Upper lobe of left lung (tissue), 6 donors: Measurements from ENCODE around the gene CDC14A. TPM values are rescaled to one million over a fixed set of nuclear protein-coding genes. Genes with fewer than 3 reads are reported as not detected.

Experiments
- ATAC-seq, 2 donors: fragments of 200-7000 bp; cut with Tn5 transposase; one replicate each; pipeline ENCODE4 v1.9.1; 2022; ENCODE audit warnings: mild to moderate bottlenecking in 2 of 2, moderate library complexity in 2 of 2; ENCODE audit not compliant: low FRiP score in 2 of 2
- DNase-seq, 2 donors: peaks; one replicate each; pipeline ENCODE4 v3.0.0-alpha.2; 2019 to 2020
- H3K27ac ChIP-seq, 4 donors: fragments of 200-600 bp; sonication (generic); one replicate each; pipeline ENCODE4 v1.5.1; 2016 to 2019
- H3K27me3 ChIP-seq, 4 donors: fragments of 200-600 bp; sonication (generic); one replicate each; pipeline ENCODE4 v1.5.1; 2017 to 2019
- H3K36me3 ChIP-seq, 4 donors: fragments of 200-600 bp; sonication (generic); one replicate each; pipeline ENCODE4 v1.5.1; 2016 to 2019
- H3K4me1 ChIP-seq, 4 donors: fragments of 200-600 bp; sonication (generic); one replicate each; pipeline ENCODE4 v1.5.1; 2018 to 2019
- H3K4me3 ChIP-seq, 4 donors: fragments of 200-600 bp; sonication (generic); one replicate each; pipeline ENCODE4 v1.5.1; 2017 to 2019; ENCODE audit warnings: mild to moderate bottlenecking in 2 of 4, moderate library complexity in 1 of 4
- H3K9me3 ChIP-seq, 4 donors: fragments of 200-600 bp; sonication (generic); one replicate each; pipeline ENCODE4 v1.5.1; 2018 to 2019
- EP300 ChIP-seq, 4 donors: sonication (generic); formaldehyde crosslinking; IDR thresholded peaks; one replicate each; pipeline ENCODE4 v1.5.1; 2017; ENCODE audit warnings: antibody characterized with exemption in 4 of 4, control low read depth in 2 of 4
- POLR2A ChIP-seq, 4 donors: fragments of 450-650 bp; IDR thresholded peaks; one replicate each; pipeline ENCODE4 v1.5.1; 2016 to 2017; ENCODE audit warnings: antibody characterized with exemption in 4 of 4, mild to moderate bottlenecking in 2 of 4
- POLR2AphosphoS5 ChIP-seq, 2 donors: sonication (generic); formaldehyde crosslinking; IDR thresholded peaks; one replicate each; pipeline ENCODE4 v1.5.1; 2017; ENCODE audit warnings: antibody characterized with exemption in 2 of 2
- WGBS, 2 donors: methylation state at CpG; one replicate each; pipeline ENCODE4 v1.1.5; 2017 to 2018; 5-methylcytosine and 5-hydroxymethylcytosine counted together
- total RNA-seq, 6 donors: library from RNA; depleted of rRNA in 4 of 6; stranded (reverse); fragments of >200 nt in 4 of 6; gene quantifications; one replicate each; pipeline versions ENCODE4 v1.1.0 to v1.2.1, GENCODE V29; 2016 to 2021
- TF ChIP-seq, protein P1 (sequence below), 6 experiments: fragments of 450-650 bp in 4 of 6; fragments of 200-600 bp in 2 of 6; sonication (generic) in 2 of 6; IDR thresholded peaks; one replicate each; pipeline ENCODE4 v1.5.1; 2016 to 2019; ENCODE audit warnings: antibody characterized with exemption in 6 of 6
- donor health status: DM: no; HTN: no; CAD: no; lungs with moderate emphysema.
- donor health status: DM: no; HTN: yes; CAD: no; lungs with severe emphysema.

The CDC14A gene
- total RNA-seq, 6 donors from 2014 or later: 9.6 to 56.6 (median 22.1) TPM

DNA sequence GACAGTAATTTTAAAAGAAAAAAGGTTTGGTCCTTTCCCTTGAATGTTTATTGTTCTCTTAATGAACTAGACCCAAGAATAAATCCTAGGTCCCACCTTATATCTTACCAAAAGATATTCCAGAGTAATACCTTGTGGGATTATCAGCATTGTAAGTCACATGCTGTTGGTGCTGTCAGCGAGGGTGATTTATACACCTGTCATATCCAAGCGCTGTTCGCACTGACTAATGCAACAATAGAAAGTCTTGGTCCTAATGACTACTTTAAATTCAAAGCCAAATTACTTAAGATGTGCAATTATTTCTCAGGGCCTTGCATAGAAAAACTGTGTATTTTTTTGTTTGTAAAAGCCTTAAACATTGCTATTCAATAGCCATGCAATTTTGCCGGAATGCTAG, 192.5 kb downstream of the CDC14A start:
- Histone ChIP-seq H3K27me3 (peaks cover 0 to 8% (median 3%) of the 10 kb centered on the region in 4 donors), H3K9me3 (no peaks in the 10 kb centered on the region), H3K27ac (no peak overlapping the region), H3K4me3 (no peak overlapping the region), H3K4me1 (peaks cover 4 to 6% (median 5%) of the 10 kb centered on the region in 4 donors), H3K36me3 (no peaks in the 10 kb centered on the region)
- ATAC-seq (no peak), DNase-seq (no peak)
- TF ChIP-seq POLR2AphosphoS5 (IDR thresholded peaks at IDR 0.05) (no peak), EP300 (IDR thresholded peaks at IDR 0.05) (no peak), POLR2A (IDR thresholded peaks at IDR 0.05) (no peak)
- TF ChIP-seq, protein P1, sequence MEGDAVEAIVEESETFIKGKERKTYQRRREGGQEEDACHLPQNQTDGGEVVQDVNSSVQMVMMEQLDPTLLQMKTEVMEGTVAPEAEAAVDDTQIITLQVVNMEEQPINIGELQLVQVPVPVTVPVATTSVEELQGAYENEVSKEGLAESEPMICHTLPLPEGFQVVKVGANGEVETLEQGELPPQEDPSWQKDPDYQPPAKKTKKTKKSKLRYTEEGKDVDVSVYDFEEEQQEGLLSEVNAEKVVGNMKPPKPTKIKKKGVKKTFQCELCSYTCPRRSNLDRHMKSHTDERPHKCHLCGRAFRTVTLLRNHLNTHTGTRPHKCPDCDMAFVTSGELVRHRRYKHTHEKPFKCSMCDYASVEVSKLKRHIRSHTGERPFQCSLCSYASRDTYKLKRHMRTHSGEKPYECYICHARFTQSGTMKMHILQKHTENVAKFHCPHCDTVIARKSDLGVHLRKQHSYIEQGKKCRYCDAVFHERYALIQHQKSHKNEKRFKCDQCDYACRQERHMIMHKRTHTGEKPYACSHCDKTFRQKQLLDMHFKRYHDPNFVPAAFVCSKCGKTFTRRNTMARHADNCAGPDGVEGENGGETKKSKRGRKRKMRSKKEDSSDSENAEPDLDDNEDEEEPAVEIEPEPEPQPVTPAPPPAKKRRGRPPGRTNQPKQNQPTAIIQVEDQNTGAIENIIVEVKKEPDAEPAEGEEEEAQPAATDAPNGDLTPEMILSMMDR (IDR thresholded peaks at IDR 0.05): no peak
- 94 to 95% methylated on average over 4 of the region's 4 CpGs for WGBS, 2 donors

DNA sequence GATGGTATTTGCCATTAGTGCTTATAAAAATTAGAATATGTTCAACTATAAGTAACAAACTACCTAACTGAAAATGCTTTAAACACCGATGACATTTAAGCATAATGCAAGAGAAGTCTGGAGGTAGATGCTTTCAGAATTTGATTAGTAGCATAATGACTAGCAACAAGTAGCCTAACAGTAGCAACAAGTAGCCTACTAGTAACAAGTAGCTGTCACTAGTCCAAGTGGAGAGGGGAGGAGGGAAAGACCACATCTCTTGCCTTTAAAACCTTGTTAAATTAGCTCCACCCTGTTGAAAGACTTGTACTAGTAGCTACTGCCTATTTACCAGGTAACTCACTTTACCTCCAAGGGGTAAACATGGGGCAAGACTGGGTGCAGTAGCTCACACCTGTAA, 193.5 kb downstream of the CDC14A start:
- TF ChIP-seq EP300 (IDR thresholded peaks at IDR 0.05) (no peak), POLR2AphosphoS5 (IDR thresholded peaks at IDR 0.05) (no peak), POLR2A (IDR thresholded peaks at IDR 0.05) (no peak)
- TF ChIP-seq, protein P1 (IDR thresholded peaks at IDR 0.05): no peak
- WGBS, 2 donors: 93 to 97% methylated on average over 1 of the region's 1 CpG
- DNase-seq: no peak
- Histone ChIP-seq H3K27ac (no peak overlapping the region), H3K27me3 (no peaks in the 10 kb centered on the region), H3K4me1 (no peaks in the 10 kb centered on the region), H3K9me3 (no peaks in the 10 kb centered on the region), H3K4me3 (no peak overlapping the region), H3K36me3 (no peaks in the 10 kb centered on the region)
- no peak for ATAC-seq

DNA sequence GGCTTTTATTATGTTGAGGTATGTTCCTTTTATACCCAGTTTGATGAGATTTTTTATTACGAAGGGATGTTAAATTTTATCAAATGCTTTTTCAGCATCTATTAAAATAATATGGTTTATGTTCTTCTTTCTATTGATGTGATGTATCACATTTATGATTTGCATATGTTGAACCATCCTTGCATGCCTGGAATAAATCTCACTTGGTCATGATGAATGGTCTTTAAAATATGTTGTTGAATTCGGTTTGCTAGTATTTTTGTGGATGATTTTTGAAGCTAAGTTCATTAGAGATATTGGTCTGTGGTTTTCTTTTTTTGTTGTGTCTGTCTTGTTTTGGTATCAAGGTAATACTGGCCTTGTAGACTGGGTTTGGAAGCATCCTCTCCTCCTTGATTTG, 199.7 kb downstream of the CDC14A start:
- WGBS, 2 donors: 66 to 73% methylated on average over 2 of the region's 2 CpGs
- Histone ChIP-seq H3K27ac (no peak overlapping the region), H3K4me1 (no peaks in the 10 kb centered on the region), H3K36me3 (no peaks in the 10 kb centered on the region), H3K4me3 (no peak overlapping the region), H3K27me3 (no peaks in the 10 kb centered on the region), H3K9me3 (peaks cover 13 to 23% (median 18%) of the 10 kb centered on the region in 4 donors)
- ATAC-seq (no peak), DNase-seq (no peak)
- TF ChIP-seq POLR2AphosphoS5 (IDR thresholded peaks at IDR 0.05) (no peak), EP300 (IDR thresholded peaks at IDR 0.05) (no peak), POLR2A (IDR thresholded peaks at IDR 0.05) (no peak)
- TF ChIP-seq, protein P1 (IDR thresholded peaks at IDR 0.05): no peak

DNA sequence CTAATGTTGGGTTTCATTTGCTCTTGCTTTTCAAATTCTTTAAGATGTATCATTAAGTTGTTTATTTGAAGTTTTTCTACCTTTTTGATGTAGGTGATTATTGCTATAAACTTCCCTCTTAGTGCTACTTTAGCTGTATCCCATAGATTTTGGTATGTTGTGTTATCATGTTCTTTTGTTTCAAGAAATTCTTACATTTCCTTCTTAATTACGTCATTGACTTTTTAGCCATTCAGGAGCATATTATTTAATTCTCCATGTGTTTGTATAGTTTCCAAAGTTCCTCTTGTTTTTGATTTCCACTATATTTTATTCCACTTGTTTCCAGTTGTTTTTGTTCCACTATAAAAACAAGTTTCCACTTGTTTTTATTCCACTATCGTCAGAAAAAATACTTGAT, 200.6 kb downstream of the CDC14A start:
- H3K27ac ChIP-seq: no peak overlapping the region
- DNase-seq (no peak), ATAC-seq (no peak)
- H3K4me3 ChIP-seq: no peak overlapping the region
- H3K36me3 ChIP-seq: no peaks in the 10 kb centered on the region
- H3K4me1 ChIP-seq: no peaks in the 10 kb centered on the region
- TF ChIP-seq EP300 (IDR thresholded peaks at IDR 0.05): no peak
- TF ChIP-seq, protein P1 (IDR thresholded peaks at IDR 0.05): no peak
- no peak for TF ChIP-seq POLR2A (IDR thresholded peaks at IDR 0.05)
- TF ChIP-seq POLR2AphosphoS5 (IDR thresholded peaks at IDR 0.05): no peak
- H3K9me3 ChIP-seq: peaks cover 13 to 23% (median 18%) of the 10 kb centered on the region in 4 donors
- 43 to 47% methylated on average over 2 of the region's 2 CpGs for WGBS, 2 donors
- H3K27me3 ChIP-seq: no peaks in the 10 kb centered on the region

DNA sequence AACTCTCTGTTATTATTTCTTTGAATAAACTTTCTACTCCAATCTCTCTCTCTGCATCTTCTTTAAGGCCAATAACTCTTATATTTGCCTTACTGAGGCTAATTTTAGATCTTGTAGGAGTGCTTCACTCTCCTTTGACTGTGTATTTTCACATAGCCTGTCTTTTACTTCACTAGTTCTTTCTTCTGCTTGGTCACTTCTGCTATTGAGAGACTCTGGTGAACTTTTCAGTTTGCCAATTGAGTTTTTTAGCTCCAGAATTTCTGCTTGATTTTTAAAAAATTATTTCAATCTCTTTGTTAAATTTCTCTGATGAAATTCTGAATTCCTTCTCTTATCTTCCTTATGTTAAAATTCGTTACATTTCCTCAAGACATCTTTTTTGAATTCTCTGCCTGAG, 203.9 kb downstream of the CDC14A start:
- H3K27me3 ChIP-seq: no peaks in the 10 kb centered on the region
- H3K9me3 ChIP-seq: peaks cover 13 to 23% (median 18%) of the 10 kb centered on the region in 4 donors
- H3K4me3 ChIP-seq: no peak overlapping the region
- ATAC-seq (no peak), DNase-seq (no peak)
- no peaks in the 10 kb centered on the region for H3K4me1 ChIP-seq
- TF ChIP-seq EP300 (IDR thresholded peaks at IDR 0.05) (no peak), POLR2A (IDR thresholded peaks at IDR 0.05) (no peak)
- no peaks in the 10 kb centered on the region for H3K36me3 ChIP-seq
- no peak overlapping the region for H3K27ac ChIP-seq
- WGBS, 2 donors: 86 to 92% methylated on average over 1 of the region's 1 CpG
